ENCODE results near the gene KNCN.

The KNCN gene

DNA sequence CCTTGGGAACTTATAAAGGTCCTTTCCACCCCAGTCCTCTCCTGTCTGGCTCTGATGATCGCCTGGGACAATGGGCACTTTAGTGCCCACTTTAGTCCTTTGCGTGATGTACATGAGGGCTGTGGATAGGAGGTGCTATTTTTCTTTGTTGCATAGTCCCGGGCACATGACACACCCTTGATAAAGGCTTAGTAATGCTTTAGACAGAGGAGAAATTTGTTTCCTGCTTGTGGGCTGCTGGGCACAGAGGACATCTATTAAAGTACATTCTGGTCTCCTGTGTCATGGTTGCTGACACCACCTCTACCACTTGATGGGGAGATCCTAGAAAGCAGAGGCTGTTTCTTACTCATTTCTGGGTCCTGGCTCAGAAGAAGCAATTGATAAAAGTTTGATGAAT lies 5.4 kb upstream of the KNCN start:
- Histone ChIP-seq H3K9ac (ENCODE audit: low read length in 5 of 5) (no peak overlapping the region), H3K4me1 (ENCODE audit: control insufficient read depth in 5 of 5, insufficient read depth in 5 of 5, low read length in 5 of 5) (peaks cover 0 to 7% (median 0%) of the 10 kb centered on the region in 5 donors), H3K27ac (ENCODE audit: low read depth, low read length) (no peak overlapping the region), H3K27me3 (ENCODE audit: control insufficient read depth in 5 of 5, insufficient read depth in 4 of 5, low read length in 5 of 5) (peaks cover 0 to 4% (median 0%) of the 10 kb centered on the region in 5 donors), H3K36me3 (ENCODE audit: control insufficient read depth in 5 of 5, insufficient read depth in 5 of 5, low read length in 5 of 5) (peaks cover 0 to 46% (median 41%) of the 10 kb centered on the region in 5 donors), H3K4me3 (ENCODE audit: low read depth in 1 of 5, low read length in 5 of 5) (no peak overlapping the region), H3K9me3 (ENCODE audit: control insufficient read depth in 5 of 5, low read length in 5 of 5) (no peaks in the 10 kb centered on the region)

GRCh38 chr1:46555826-46556619 lies 4.6 kb upstream of the KNCN start:
- H3K27ac ChIP-seq (ENCODE audit: low read depth, low read length) = no peak overlapping the region
- H3K4me1 ChIP-seq (ENCODE audit: control insufficient read depth in 5 of 5, insufficient read depth in 5 of 5, low read length in 5 of 5) = peaks cover 0 to 7% (median 0%) of the 10 kb centered on the region in 5 donors
- H3K9ac ChIP-seq (ENCODE audit: low read length in 5 of 5) = no peak overlapping the region
- no peak overlapping the region for H3K4me3 ChIP-seq (ENCODE audit: low read depth in 1 of 5, low read length in 5 of 5)
- peaks cover 0 to 38% (median 33%) of the 10 kb centered on the region in 5 donors for H3K36me3 ChIP-seq (ENCODE audit: control insufficient read depth in 5 of 5, insufficient read depth in 5 of 5, low read length in 5 of 5)
- H3K27me3 ChIP-seq (ENCODE audit: control insufficient read depth in 5 of 5, insufficient read depth in 4 of 5, low read length in 5 of 5) = peaks cover 0 to 9% (median 3%) of the 10 kb centered on the region in 5 donors
- no peaks in the 10 kb centered on the region for H3K9me3 ChIP-seq (ENCODE audit: control insufficient read depth in 5 of 5, low read length in 5 of 5)

DNA sequence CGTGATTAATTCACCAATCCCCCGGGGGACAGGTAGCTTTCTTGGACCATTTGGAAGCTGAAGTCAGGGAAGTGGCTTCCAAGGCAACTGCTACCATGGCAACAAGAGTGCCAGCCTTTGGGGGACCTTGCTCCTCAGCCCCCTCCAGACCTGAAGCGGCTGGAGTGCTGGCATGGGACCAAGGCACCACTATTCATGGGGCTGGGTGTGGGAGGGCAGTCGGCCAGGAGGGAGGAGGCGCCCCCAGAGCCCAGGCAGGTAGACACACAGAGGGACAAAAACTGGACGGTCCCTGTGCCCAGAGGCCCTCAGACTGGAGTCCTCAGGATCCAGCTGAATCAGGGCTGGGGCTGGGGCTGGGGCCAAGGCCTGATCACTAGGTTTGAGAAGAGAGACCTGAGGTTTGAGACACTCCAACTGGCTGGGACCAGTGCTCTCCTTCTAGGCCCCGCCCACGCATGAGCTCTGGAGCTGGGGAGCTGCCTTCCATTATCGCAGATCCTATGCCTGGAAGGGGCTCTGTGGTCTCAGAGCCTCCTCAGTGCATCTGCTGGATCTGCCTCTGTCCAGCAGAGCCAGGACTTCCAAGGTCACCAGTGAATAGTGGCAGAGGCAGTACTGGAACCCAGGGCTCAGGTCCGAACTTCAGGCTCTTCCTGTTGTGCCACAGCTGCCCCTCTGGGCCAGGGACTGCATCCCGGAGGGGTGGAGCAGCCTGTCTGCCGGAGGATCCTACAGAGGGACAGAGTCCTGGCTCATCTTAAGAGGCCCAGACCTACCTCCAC lies 3.3 kb upstream of the KNCN start:
- H3K27ac ChIP-seq (ENCODE audit: low read depth, low read length) = no peak overlapping the region
- no peaks in the 10 kb centered on the region for H3K9me3 ChIP-seq (ENCODE audit: control insufficient read depth in 5 of 5, low read length in 5 of 5)
- H3K4me1 ChIP-seq (ENCODE audit: control insufficient read depth in 5 of 5, insufficient read depth in 5 of 5, low read length in 5 of 5) = peaks cover 0 to 9% (median under 1%) of the 10 kb centered on the region in 5 donors
- peaks cover 3 to 15% (median 6%) of the 10 kb centered on the region in 5 donors for H3K27me3 ChIP-seq (ENCODE audit: control insufficient read depth in 5 of 5, insufficient read depth in 4 of 5, low read length in 5 of 5)
- no peak overlapping the region for H3K9ac ChIP-seq (ENCODE audit: low read length in 5 of 5)
- peaks cover 0 to 26% (median 21%) of the 10 kb centered on the region in 5 donors for H3K36me3 ChIP-seq (ENCODE audit: control insufficient read depth in 5 of 5, insufficient read depth in 5 of 5, low read length in 5 of 5)
- H3K4me3 ChIP-seq (ENCODE audit: low read depth in 1 of 5, low read length in 5 of 5) = no peak overlapping the region

DNA sequence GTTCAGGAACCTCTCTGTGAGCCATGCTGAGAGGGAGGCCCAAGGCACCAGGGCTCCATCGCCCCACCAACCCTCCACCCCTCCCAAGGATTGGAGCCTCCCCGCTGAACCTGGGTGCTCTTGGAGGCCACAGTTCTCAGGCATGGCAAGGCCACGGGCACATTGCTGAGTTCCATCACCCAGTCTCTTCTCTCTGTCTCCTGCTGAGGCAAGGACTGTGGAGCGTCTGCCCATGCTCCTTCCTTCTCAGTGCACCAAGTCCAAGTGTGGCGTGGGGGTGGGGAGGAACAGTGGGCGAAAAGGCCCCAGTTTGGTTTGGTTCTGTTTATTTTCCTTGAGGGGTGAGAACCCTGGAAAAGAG lies 2.8 kb upstream of the KNCN start:
- no peak overlapping the region for H3K4me3 ChIP-seq (ENCODE audit: low read depth in 1 of 5, low read length in 5 of 5)
- peaks cover 0 to 13% (median 3%) of the 10 kb centered on the region in 5 donors for H3K4me1 ChIP-seq (ENCODE audit: control insufficient read depth in 5 of 5, insufficient read depth in 5 of 5, low read length in 5 of 5)
- H3K27ac ChIP-seq (ENCODE audit: low read depth, low read length) = no peak overlapping the region
- H3K9ac ChIP-seq (ENCODE audit: low read length in 5 of 5) = no peak overlapping the region
- peaks cover 0 to 20% (median 16%) of the 10 kb centered on the region in 5 donors for H3K36me3 ChIP-seq (ENCODE audit: control insufficient read depth in 5 of 5, insufficient read depth in 5 of 5, low read length in 5 of 5)
- peaks cover 3 to 20% (median 10%) of the 10 kb centered on the region in 5 donors for H3K27me3 ChIP-seq (ENCODE audit: control insufficient read depth in 5 of 5, insufficient read depth in 4 of 5, low read length in 5 of 5)
- no peaks in the 10 kb centered on the region for H3K9me3 ChIP-seq (ENCODE audit: control insufficient read depth in 5 of 5, low read length in 5 of 5)

DNA sequence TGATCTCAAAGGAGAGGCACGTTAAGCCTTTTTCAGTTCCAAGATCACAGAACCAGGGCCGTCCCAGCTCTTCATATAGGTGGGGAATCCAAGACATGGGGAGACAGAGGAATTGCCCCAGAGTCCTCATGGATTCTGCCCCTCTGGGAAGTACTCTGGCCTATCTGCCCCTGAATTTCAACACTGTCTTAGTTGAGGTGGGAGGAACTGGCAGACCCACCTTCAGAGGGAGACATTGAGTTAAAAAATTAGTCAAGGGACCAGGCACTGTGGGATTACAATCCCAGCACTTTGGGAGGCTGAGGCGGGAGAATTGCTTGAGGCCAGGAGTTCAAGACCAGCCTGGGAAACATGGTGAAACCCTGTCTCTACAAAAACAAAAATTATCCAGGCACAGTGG lies 2.1 kb upstream of the KNCN start:
- no peak overlapping the region for H3K9ac ChIP-seq (ENCODE audit: low read length in 5 of 5)
- peaks cover 0 to 13% (median 10%) of the 10 kb centered on the region in 5 donors for H3K36me3 ChIP-seq (ENCODE audit: control insufficient read depth in 5 of 5, insufficient read depth in 5 of 5, low read length in 5 of 5)
- H3K4me3 ChIP-seq (ENCODE audit: low read depth in 1 of 5, low read length in 5 of 5) = no peak overlapping the region
- H3K27me3 ChIP-seq (ENCODE audit: control insufficient read depth in 5 of 5, insufficient read depth in 4 of 5, low read length in 5 of 5) = peaks cover 3 to 20% (median 10%) of the 10 kb centered on the region in 5 donors
- no peaks in the 10 kb centered on the region for H3K9me3 ChIP-seq (ENCODE audit: control insufficient read depth in 5 of 5, low read length in 5 of 5)
- no peak overlapping the region for H3K27ac ChIP-seq (ENCODE audit: low read depth, low read length)
- peaks cover 0 to 13% (median 3%) of the 10 kb centered on the region in 5 donors for H3K4me1 ChIP-seq (ENCODE audit: control insufficient read depth in 5 of 5, insufficient read depth in 5 of 5, low read length in 5 of 5)

DNA sequence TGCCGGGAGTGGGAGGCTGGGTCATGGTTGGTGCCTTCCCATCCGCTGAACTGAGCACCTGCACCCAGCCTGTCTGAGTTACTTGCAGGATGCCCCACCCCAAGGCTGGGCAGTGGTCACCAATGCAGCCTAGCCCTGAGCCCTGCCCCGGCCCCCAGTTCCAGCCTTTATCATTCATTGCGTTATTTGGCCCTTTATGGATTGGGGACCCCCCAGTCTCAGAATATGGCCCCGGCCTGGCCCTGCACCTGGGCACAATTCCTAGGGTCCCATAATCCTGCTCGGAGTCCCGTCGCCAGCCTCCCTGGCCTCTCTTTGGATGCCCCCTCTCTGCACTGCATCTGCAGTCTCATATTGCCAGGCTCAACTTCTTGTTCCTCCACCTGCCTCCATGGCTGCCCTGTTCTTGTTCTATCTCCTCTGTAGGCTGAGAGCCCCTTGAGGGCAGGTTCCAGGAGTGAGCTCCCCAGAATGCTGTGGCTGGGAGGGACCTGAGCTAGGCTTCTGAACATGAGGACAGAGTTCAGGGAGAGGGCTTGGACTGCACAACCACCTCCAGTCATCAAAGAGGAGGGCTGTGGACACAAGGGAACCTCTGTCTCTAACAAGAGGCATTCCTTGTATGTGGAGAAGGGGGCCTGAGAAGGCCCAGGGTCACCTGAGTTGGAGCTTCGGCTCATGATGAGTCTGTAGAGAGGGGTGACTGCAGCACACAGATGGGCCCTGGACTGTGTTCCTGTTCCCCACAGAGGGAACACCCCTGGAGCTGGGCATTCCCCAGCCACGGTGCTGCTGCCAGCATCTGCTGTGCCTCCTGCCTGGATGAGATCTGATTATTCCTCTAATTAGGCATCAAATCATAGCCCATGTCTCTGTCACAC lies 1.1 kb upstream of the KNCN start:
- H3K9ac ChIP-seq (ENCODE audit: low read length in 5 of 5) = no peak overlapping the region
- H3K27me3 ChIP-seq (ENCODE audit: control insufficient read depth in 5 of 5, insufficient read depth in 4 of 5, low read length in 5 of 5) = peaks cover 3 to 20% (median 10%) of the 10 kb centered on the region in 5 donors
- no peaks in the 10 kb centered on the region for H3K9me3 ChIP-seq (ENCODE audit: control insufficient read depth in 5 of 5, low read length in 5 of 5)
- H3K4me3 ChIP-seq (ENCODE audit: low read depth in 1 of 5, low read length in 5 of 5) = no peak overlapping the region
- no peak overlapping the region for H3K27ac ChIP-seq (ENCODE audit: low read depth, low read length)
- H3K36me3 ChIP-seq (ENCODE audit: control insufficient read depth in 5 of 5, insufficient read depth in 5 of 5, low read length in 5 of 5) = peaks cover 0 to 4% (median 1%) of the 10 kb centered on the region in 5 donors
- peaks cover 0 to 9% (median 3%) of the 10 kb centered on the region in 5 donors for H3K4me1 ChIP-seq (ENCODE audit: control insufficient read depth in 5 of 5, insufficient read depth in 5 of 5, low read length in 5 of 5)

- H3K4me1 ChIP-seq (ENCODE audit: control insufficient read depth in 5 of 5, insufficient read depth in 5 of 5, low read length in 5 of 5) = peaks cover 0 to 7% (median 3%) of the 10 kb centered on the region in 5 donors
These were observed 656 bp downstream of the KNCN start for GRCh38 chr1:46550751-46551231.

DNA sequence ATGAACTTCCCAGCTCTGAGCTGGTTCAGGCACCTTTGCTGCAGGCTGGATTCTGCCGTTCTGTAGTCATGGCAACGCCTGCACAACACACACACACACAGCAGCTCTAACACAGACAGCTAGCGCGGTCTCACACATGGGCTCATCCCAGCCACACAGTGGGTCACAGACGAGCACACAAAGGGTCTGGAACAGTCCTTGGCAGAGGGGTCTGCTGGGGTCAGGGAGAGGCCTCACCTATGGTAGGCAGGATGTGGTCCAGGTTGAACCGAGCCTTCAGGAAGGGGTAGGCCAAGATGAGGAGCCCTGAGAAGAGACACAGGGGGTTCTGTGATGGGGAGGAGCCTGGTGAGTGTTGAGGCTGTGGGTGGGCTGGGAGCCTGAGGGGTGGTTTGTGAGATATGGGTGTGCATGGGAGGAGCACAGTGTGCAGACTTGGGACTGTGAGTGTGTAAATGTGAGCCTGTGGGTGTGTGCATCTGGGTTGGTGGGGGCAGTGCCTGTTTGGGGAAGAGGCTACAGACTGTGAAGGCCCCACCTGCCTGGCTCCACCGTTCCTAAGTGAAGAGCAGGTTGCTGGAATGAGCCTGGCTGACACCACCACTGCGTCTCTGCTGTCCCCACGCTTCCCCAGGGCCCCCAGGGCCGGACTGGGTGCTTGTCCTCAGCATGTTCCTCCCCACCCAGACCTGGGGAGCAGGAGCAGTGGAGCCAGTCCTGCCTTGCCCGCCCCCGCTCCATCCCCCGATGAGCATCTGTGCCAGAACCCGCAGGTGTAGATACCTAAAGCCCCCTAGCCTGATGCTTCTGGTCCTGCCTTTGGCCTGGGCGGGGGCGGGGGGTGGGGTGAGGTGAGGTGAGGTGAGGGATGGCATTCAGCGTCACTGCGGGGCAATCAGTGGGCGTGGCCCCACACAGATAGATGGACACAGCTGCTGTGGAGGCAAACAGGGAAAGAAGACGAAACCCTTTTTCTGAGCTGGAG lies 1.5 kb downstream of the KNCN start:
- H3K9me3 ChIP-seq (ENCODE audit: control insufficient read depth in 5 of 5, low read length in 5 of 5) = no peaks in the 10 kb centered on the region
- peaks cover 8 to 34% (median 24%) of the 10 kb centered on the region in 5 donors for H3K27me3 ChIP-seq (ENCODE audit: control insufficient read depth in 5 of 5, insufficient read depth in 4 of 5, low read length in 5 of 5)
- H3K27ac ChIP-seq (ENCODE audit: low read depth, low read length) = no peak overlapping the region
- peaks cover 0 to 7% (median 3%) of the 10 kb centered on the region in 5 donors for H3K4me1 ChIP-seq (ENCODE audit: control insufficient read depth in 5 of 5, insufficient read depth in 5 of 5, low read length in 5 of 5)
- H3K4me3 ChIP-seq (ENCODE audit: low read depth in 1 of 5, low read length in 5 of 5) = no peak overlapping the region
- no peaks in the 10 kb centered on the region for H3K36me3 ChIP-seq (ENCODE audit: control insufficient read depth in 5 of 5, insufficient read depth in 5 of 5, low read length in 5 of 5)
- H3K9ac ChIP-seq (ENCODE audit: low read length in 5 of 5) = no peak overlapping the region

More at GRCh38 chr1:46550751-46551231, 656 bp downstream of the KNCN start:
- Histone ChIP-seq H3K9ac (ENCODE audit: low read length in 5 of 5) (no peak overlapping the region), H3K4me3 (ENCODE audit: low read depth in 1 of 5, low read length in 5 of 5) (no peak overlapping the region), H3K9me3 (ENCODE audit: control insufficient read depth in 5 of 5, low read length in 5 of 5) (no peaks in the 10 kb centered on the region), H3K27me3 (ENCODE audit: control insufficient read depth in 5 of 5, insufficient read depth in 4 of 5, low read length in 5 of 5) (peaks cover 3 to 26% (median 19%) of the 10 kb centered on the region in 5 donors), H3K27ac (ENCODE audit: low read depth, low read length) (no peak overlapping the region), H3K36me3 (ENCODE audit: control insufficient read depth in 5 of 5, insufficient read depth in 5 of 5, low read length in 5 of 5) (no peaks in the 10 kb centered on the region)
